Liver (tissue), 9 donors: ENCODE results near the gene B3GALNT2. TPM values are rescaled to one million over a fixed set of nuclear protein-coding genes. Genes with fewer than 3 reads are reported as not detected.
"Not testable (repeated sequence)": the region's sequence is repeated elsewhere in the genome, so short reads cannot be mapped to it uniquely, and the experiment has no call there.

Experiments used
- DNase-seq: peaks from one replicate; pipeline ENCODE4 v3.0.0-alpha.2; 2017; ENCODE audit warnings: low spot score
- H3K27ac ChIP-seq, 2 donors: one replicate each; pipeline ENCODE4 v1.7.0; 2013; ENCODE audit warnings: inconsistent platforms in 2 of 2, low read length in 2 of 2, control low read depth in 1 of 2, low read depth in 1 of 2, mild to moderate bottlenecking in 1 of 2
- H3K27me3 ChIP-seq, 4 donors: one replicate each; pipeline versions ENCODE4 v1.6.1 to v1.7.0; 2013; ENCODE audit warnings: low read length in 3 of 4, inconsistent platforms in 1 of 4, mild to moderate bottlenecking in 1 of 4, moderate library complexity in 1 of 4; ENCODE audit not compliant: control insufficient read depth in 4 of 4, insufficient read depth in 4 of 4
- H3K36me3 ChIP-seq, 4 donors: one replicate each; pipeline versions ENCODE4 v1.6.1 to v1.7.0; 2013; ENCODE audit warnings: low read length in 3 of 4, mild to moderate bottlenecking in 3 of 4, low read depth in 1 of 4, moderate library complexity in 1 of 4; ENCODE audit not compliant: control insufficient read depth in 4 of 4, insufficient read depth in 3 of 4
- H3K4me1 ChIP-seq, 4 donors: one replicate each; pipeline versions ENCODE4 v1.6.1 to v1.7.0; 2013; ENCODE audit warnings: low read length in 3 of 4, mild to moderate bottlenecking in 3 of 4, moderate library complexity in 1 of 4; ENCODE audit not compliant: control insufficient read depth in 4 of 4, insufficient read depth in 4 of 4
- H3K4me3 ChIP-seq, 3 donors: one replicate each; pipeline versions ENCODE4 v1.6.1 to v1.7.0; 2013; ENCODE audit warnings: low read length in 3 of 3, control low read depth in 1 of 3, low read depth in 1 of 3, mild to moderate bottlenecking in 1 of 3
- H3K9ac ChIP-seq, 2 donors: one replicate each; pipeline ENCODE4 v1.7.0; 2013; ENCODE audit warnings: low read length in 2 of 2, mild to moderate bottlenecking in 2 of 2, moderate library complexity in 2 of 2, control low read depth in 1 of 2, low read depth in 1 of 2
- H3K9me3 ChIP-seq, 4 donors: one replicate each; pipeline versions ENCODE4 v1.6.1 to v1.7.0; 2013; ENCODE audit warnings: low read length in 3 of 4; ENCODE audit not compliant: control insufficient read depth in 4 of 4
- EGR1 ChIP-seq, 2 donors: IDR thresholded peaks; 2 replicates each; pipeline ENCODE4 v1.6.1; 2016 to 2018; ENCODE audit warnings: antibody characterized with exemption in 2 of 2, low read depth in 2 of 2
- FOXA1 ChIP-seq: IDR thresholded peaks from 2 replicates; pipeline ENCODE4 v1.6.1; 2016; ENCODE audit warnings: antibody characterized with exemption
- FOXA2 ChIP-seq: IDR thresholded peaks from 2 replicates; pipeline ENCODE4 v1.6.1; 2016; ENCODE audit warnings: antibody characterized with exemption
- GABPA ChIP-seq, 2 donors: IDR thresholded peaks in 1 of 2; conservative IDR thresholded peaks in 1 of 2; 2 replicates each; pipeline ENCODE4 v1.6.1; 2016; ENCODE audit warnings: antibody characterized with exemption in 2 of 2, mild to moderate bottlenecking in 1 of 2, moderate library complexity in 1 of 2
- HNF4A ChIP-seq, 2 donors: conservative IDR thresholded peaks; 2 replicates each; pipeline ENCODE4 v1.6.1; 2016; ENCODE audit warnings: antibody characterized with exemption in 2 of 2, mild to moderate bottlenecking in 2 of 2
- HNF4G ChIP-seq: IDR thresholded peaks from 2 replicates; pipeline ENCODE4 v1.6.1; 2016; ENCODE audit warnings: antibody characterized with exemption
- JUND ChIP-seq, 2 donors: IDR thresholded peaks; 2 replicates each; pipeline ENCODE4 v1.6.1; 2016; ENCODE audit warnings: antibody characterized with exemption in 2 of 2
- MAX ChIP-seq: IDR thresholded peaks from 2 replicates; pipeline ENCODE4 v1.6.1; 2016; ENCODE audit warnings: antibody characterized with exemption
- NR2F2 ChIP-seq: IDR thresholded peaks from 2 replicates; pipeline ENCODE4 v1.6.1; 2016; ENCODE audit warnings: antibody characterized with exemption
- RAD21 ChIP-seq, 2 donors: IDR thresholded peaks; 2 replicates each; pipeline ENCODE4 v1.6.1; 2016; ENCODE audit warnings: antibody characterized with exemption in 2 of 2, mild to moderate bottlenecking in 2 of 2
- RXRA ChIP-seq, 2 donors: IDR thresholded peaks; 2 replicates each; pipeline ENCODE4 v1.6.1; 2017 to 2018; ENCODE audit warnings: antibody characterized with exemption in 2 of 2, mild to moderate bottlenecking in 1 of 2
- SP1 ChIP-seq: IDR thresholded peaks from 2 replicates; pipeline ENCODE4 v1.6.1; 2018; ENCODE audit warnings: antibody characterized with exemption, mild to moderate bottlenecking
- TAF1 ChIP-seq: conservative IDR thresholded peaks from 2 replicates; pipeline ENCODE4 v1.6.1; 2016; ENCODE audit warnings: antibody characterized with exemption, mild to moderate bottlenecking
- YY1 ChIP-seq: IDR thresholded peaks from 2 replicates; pipeline ENCODE4 v1.6.1; 2016; ENCODE audit warnings: antibody characterized with exemption, mild to moderate bottlenecking
- WGBS: extraction: QIAGEN DNeasy Blood & Tissue Kit; methylation state at CpG from one replicate; pipeline ENCODE4 v1.1.7; 2013; 5-methylcytosine and 5-hydroxymethylcytosine counted together
- polyA plus RNA-seq, 2 donors: library from polyadenylated mRNA; stranded (reverse) in 1 of 2; unstranded in 1 of 2; fragments of 200-250 nt in 1 of 2; fragments of >200 nt in 1 of 2; fragmentation: Nextera tagmentation in 1 of 2; extraction: Ambion mirVana in 1 of 2; gene quantifications; one replicate each; pipeline versions ENCODE4 v1.2.1 to v1.2.3, GENCODE V29; 2013 to 2015
- total RNA-seq, 2 donors: library from RNA; depleted of rRNA; stranded (reverse); fragments of >200 nt; gene quantifications; one replicate each; pipeline ENCODE4 v1.2.3, GENCODE V29; 2014
- TF ChIP-seq, protein P1 (sequence below): fragments of 150-350 bp; IDR thresholded peaks from 2 replicates; pipeline ENCODE4 v1.5.1; 2017; ENCODE audit warnings: improper control_type of control experiment, low read depth, low read length; ENCODE audit not compliant: missing input control
- TF ChIP-seq, protein P2 (sequence below): IDR thresholded peaks from 2 replicates; pipeline ENCODE4 v1.6.1; 2016; ENCODE audit warnings: antibody characterized with exemption
- TF ChIP-seq, protein P3 (sequence below): IDR thresholded peaks from 2 replicates; pipeline ENCODE4 v1.6.1; 2016; ENCODE audit warnings: antibody characterized with exemption
- TF ChIP-seq, protein P4 (sequence below): IDR thresholded peaks from 2 replicates; pipeline ENCODE4 v1.6.1; 2016; ENCODE audit warnings: antibody characterized with exemption, mild to moderate bottlenecking
- donor health status: healthy.
- donor health status: healthy.
- donor health status: healthy.
- donor health status: healthy.
- donor health status: healthy.

B3GALNT2 gene
- total and polyA plus RNA-seq, 4 donors = 2.3 to 20.7 (median 7.1) TPM

DNA sequence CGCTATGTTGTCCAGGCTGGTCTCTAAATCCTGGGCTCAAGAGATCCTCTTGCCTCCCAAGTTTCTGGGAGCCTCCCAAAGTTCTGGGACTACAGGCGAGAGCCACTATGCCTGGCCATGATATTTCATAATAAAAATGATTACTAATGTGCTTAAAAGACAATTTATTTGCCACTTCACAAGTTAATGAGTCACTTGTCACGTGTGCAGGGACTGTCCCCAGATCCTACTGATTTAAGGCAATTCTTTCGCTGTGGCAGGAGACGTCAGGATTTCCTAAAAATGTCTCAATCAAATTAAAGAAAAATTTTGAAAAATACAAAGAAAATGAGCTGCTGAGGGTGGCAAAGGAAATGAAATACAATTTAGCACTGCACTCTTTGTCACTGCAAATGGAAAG, 43.5 kb downstream of the B3GALNT2 start (continued):
- TF ChIP-seq, protein P1, sequence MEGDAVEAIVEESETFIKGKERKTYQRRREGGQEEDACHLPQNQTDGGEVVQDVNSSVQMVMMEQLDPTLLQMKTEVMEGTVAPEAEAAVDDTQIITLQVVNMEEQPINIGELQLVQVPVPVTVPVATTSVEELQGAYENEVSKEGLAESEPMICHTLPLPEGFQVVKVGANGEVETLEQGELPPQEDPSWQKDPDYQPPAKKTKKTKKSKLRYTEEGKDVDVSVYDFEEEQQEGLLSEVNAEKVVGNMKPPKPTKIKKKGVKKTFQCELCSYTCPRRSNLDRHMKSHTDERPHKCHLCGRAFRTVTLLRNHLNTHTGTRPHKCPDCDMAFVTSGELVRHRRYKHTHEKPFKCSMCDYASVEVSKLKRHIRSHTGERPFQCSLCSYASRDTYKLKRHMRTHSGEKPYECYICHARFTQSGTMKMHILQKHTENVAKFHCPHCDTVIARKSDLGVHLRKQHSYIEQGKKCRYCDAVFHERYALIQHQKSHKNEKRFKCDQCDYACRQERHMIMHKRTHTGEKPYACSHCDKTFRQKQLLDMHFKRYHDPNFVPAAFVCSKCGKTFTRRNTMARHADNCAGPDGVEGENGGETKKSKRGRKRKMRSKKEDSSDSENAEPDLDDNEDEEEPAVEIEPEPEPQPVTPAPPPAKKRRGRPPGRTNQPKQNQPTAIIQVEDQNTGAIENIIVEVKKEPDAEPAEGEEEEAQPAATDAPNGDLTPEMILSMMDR = no peak
- TF ChIP-seq RAD21 (IDR thresholded peaks at IDR 0.05) (no peak), HNF4A (conservative IDR thresholded peaks at IDR 0.05) (no peak), GABPA (IDR thresholded peaks at IDR 0.05 in 1 of 2, conservative IDR thresholded peaks at IDR 0.05 in 1 of 2) (no peak), FOXA1 (no peak), JUND (IDR thresholded peaks at IDR 0.05) (no peak), SP1 (no peak), RXRA (IDR thresholded peaks at IDR 0.05) (no peak)
- TF ChIP-seq, protein P2, sequence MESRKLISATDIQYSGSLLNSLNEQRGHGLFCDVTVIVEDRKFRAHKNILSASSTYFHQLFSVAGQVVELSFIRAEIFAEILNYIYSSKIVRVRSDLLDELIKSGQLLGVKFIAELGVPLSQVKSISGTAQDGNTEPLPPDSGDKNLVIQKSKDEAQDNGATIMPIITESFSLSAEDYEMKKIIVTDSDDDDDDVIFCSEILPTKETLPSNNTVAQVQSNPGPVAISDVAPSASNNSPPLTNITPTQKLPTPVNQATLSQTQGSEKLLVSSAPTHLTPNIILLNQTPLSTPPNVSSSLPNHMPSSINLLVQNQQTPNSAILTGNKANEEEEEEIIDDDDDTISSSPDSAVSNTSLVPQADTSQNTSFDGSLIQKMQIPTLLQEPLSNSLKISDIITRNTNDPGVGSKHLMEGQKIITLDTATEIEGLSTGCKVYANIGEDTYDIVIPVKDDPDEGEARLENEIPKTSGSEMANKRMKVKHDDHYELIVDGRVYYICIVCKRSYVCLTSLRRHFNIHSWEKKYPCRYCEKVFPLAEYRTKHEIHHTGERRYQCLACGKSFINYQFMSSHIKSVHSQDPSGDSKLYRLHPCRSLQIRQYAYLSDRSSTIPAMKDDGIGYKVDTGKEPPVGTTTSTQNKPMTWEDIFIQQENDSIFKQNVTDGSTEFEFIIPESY = no peak

- not testable (repeated sequence) for DNase-seq, H3K27me3 ChIP-seq, H3K4me3 ChIP-seq, H3K27ac ChIP-seq, H3K4me1 ChIP-seq, H3K9me3 ChIP-seq, H3K36me3 ChIP-seq, H3K9ac ChIP-seq
- 98% methylated on average over 7 of the region's 7 CpGs for WGBS
Measured at GRCh38 chr1:235457856-235458255, 46.4 kb downstream of the B3GALNT2 start.

GRCh38 chr1:235455823-235456222, 48.4 kb downstream of the B3GALNT2 start:
- H3K9me3 ChIP-seq = no peaks in the 10 kb centered on the region
- peaks cover 3 to 12% (median 10%) of the 10 kb centered on the region in 4 donors for H3K36me3 ChIP-seq
- H3K9ac ChIP-seq = no peak overlapping the region
- H3K4me3 ChIP-seq = no peak overlapping the region
- H3K27me3 ChIP-seq = no peaks in the 10 kb centered on the region
- H3K27ac ChIP-seq = no peak overlapping the region
- no peaks in the 10 kb centered on the region for H3K4me1 ChIP-seq
- DNase-seq = no peak
- TF ChIP-seq, protein P3, sequence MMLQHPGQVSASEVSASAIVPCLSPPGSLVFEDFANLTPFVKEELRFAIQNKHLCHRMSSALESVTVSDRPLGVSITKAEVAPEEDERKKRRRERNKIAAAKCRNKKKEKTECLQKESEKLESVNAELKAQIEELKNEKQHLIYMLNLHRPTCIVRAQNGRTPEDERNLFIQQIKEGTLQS = no peak
- TF ChIP-seq YY1 (no peak), RXRA (IDR thresholded peaks at IDR 0.05) (no peak), NR2F2 (no peak), HNF4A (conservative IDR thresholded peaks at IDR 0.05) (no peak), GABPA (IDR thresholded peaks at IDR 0.05 in 1 of 2, conservative IDR thresholded peaks at IDR 0.05 in 1 of 2) (no peak), JUND (IDR thresholded peaks at IDR 0.05) (no peak), FOXA1 (no peak), RAD21 (IDR thresholded peaks at IDR 0.05) (no peak), SP1 (no peak), FOXA2 (no peak), MAX (no peak), HNF4G (no peak), TAF1 (no peak), EGR1 (IDR thresholded peaks at IDR 0.05; ENCODE audit: low read depth in 2 of 2) (no peak)
- TF ChIP-seq, protein P4, sequence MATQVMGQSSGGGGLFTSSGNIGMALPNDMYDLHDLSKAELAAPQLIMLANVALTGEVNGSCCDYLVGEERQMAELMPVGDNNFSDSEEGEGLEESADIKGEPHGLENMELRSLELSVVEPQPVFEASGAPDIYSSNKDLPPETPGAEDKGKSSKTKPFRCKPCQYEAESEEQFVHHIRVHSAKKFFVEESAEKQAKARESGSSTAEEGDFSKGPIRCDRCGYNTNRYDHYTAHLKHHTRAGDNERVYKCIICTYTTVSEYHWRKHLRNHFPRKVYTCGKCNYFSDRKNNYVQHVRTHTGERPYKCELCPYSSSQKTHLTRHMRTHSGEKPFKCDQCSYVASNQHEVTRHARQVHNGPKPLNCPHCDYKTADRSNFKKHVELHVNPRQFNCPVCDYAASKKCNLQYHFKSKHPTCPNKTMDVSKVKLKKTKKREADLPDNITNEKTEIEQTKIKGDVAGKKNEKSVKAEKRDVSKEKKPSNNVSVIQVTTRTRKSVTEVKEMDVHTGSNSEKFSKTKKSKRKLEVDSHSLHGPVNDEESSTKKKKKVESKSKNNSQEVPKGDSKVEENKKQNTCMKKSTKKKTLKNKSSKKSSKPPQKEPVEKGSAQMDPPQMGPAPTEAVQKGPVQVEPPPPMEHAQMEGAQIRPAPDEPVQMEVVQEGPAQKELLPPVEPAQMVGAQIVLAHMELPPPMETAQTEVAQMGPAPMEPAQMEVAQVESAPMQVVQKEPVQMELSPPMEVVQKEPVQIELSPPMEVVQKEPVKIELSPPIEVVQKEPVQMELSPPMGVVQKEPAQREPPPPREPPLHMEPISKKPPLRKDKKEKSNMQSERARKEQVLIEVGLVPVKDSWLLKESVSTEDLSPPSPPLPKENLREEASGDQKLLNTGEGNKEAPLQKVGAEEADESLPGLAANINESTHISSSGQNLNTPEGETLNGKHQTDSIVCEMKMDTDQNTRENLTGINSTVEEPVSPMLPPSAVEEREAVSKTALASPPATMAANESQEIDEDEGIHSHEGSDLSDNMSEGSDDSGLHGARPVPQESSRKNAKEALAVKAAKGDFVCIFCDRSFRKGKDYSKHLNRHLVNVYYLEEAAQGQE = no peak
- TF ChIP-seq, protein P2 = no peak
- TF ChIP-seq, protein P1 = no peak
- 92% methylated on average over 4 of the region's 4 CpGs for whole genome bisulfite sequencing
